Activated naive CD4-positive, alpha-beta T cell treated with anti-CD3 and anti-CD28 coated beads, Interleukin-2, amount 10 ng/mL, durations not matched to agents 7 days and 5 days (primary cell): ENCODE measurements around the gene NCKAP1.

Experiments used
- CTCF ChIA-PET: fragments of 350-600 bp; sonication (Branson Sonifier 250); formaldehyde crosslinking; loops from one replicate; lab custom pipeline; 2021; ENCODE audit warnings: antibody characterized with exemption; lab: Charles Lee
- DNase-seq: peaks from one replicate; pipeline ENCODE4 v3.0.0-alpha.2; 2020
- H3K27ac Mint-ChIP-seq: one replicate; pipeline ENCODE4 v1.8.0; 2021; ENCODE audit warnings: mild to moderate bottlenecking, moderate library complexity, mixed read lengths
- H3K27me3 Mint-ChIP-seq: one replicate; pipeline ENCODE4 v1.8.0; 2021; ENCODE audit warnings: mild to moderate bottlenecking, mixed read lengths
- H3K36me3 Mint-ChIP-seq: one replicate; pipeline ENCODE4 v1.8.0; 2021; ENCODE audit warnings: mixed read lengths
- H3K4me1 Mint-ChIP-seq: one replicate; pipeline ENCODE4 v1.8.0; 2021; ENCODE audit warnings: mixed read lengths
- H3K4me3 Mint-ChIP-seq: one replicate; pipeline ENCODE4 v1.8.0; 2021; ENCODE audit warnings: mild to moderate bottlenecking, moderate library complexity, mixed read lengths
- H3K9me3 Mint-ChIP-seq: one replicate; pipeline ENCODE4 v1.8.0; 2021; ENCODE audit warnings: mixed read lengths

NCKAP1 gene

DNA sequence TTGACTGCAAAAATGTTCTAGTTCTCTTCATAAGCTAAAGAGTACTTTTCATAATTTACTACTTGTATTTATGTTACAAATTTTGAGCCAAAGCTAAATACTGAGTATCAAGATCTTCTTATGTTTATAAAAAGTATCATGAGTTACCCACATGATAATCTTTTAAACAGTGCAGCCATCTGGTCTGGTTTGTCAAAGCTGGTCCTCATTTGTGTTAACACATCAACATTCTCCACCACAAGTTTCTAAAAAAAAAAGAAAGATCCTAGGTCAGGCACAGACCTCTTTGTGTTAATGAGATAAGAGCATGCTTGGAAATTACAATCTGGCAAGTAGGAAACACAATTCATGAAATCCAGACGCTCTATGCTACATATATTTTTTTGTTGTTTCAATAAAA is 96.3 kb downstream of the NCKAP1 start:
- Mint-ChIP-seq H3K36me3 (no peaks in the 10 kb centered on the region), H3K4me3 (no peak overlapping the region), H3K9me3 (no peaks in the 10 kb centered on the region), H3K4me1 (peaks cover 6% of the 10 kb centered on the region), H3K27me3 (no peaks in the 10 kb centered on the region), H3K27ac (no peak overlapping the region)
- no peak for DNase-seq
- CTCF ChIA-PET, result interaction anchor here (1.2 kb wide), 1 partner anchor 174 kb away, joined by 3 read pairs; no protein-coding TSS in a partner anchor

DNA sequence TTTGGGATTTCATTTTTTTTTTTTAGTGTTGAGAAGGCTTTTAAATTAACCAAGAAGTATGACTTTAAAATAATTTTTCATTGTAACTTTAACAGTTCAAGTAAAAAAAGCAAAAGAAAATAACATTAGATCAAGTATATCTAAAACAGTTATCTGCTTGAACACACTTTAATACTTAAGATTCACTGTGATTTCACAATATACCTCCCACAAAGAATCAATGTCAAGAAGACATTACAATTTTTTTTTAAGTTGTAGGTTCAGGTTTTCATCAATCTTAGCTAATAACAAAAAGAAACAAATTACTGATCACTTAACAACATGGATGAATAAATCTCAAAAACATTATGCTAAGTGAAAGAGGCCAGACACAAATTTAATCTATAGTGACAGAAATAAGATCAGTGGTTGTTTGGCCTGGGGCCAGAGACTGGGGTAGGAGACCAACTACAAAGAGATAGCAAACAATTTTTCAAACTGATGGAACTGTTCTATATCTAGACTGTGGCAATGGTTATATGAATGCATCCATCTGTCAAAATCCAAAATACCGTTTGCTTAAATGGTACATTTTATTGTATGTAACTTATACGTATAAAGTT is 97.0 kb downstream of the NCKAP1 start:
- no peak for DNase-seq
- Mint-ChIP-seq H3K36me3 (no peaks in the 10 kb centered on the region), H3K4me3 (no peak overlapping the region), H3K27me3 (no peaks in the 10 kb centered on the region), H3K27ac (no peak overlapping the region), H3K4me1 (no peaks in the 10 kb centered on the region), H3K9me3 (no peaks in the 10 kb centered on the region)
- CTCF ChIA-PET, result interaction anchor here (1.2 kb wide), 1 partner anchor 174 kb away, joined by 3 read pairs; no protein-coding TSS in a partner anchor

DNA sequence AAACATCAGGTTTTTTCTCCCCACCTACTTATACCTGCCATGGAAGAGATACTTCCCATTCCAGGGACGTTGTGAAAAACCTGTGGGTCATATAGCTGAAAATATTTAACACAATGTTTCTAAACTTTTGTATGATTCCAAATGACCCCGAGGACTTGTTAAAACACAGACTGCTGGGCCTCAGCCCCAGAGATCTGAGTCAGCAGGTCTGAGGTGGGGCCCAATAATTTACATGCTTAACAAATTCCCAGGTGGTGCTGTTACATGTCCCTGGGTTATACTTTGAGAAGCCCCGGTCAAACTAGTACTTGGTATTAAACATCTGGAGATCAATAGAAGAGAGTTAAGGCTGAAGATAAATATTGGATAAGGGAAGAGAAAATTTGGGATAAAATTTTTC is 100.4 kb downstream of the NCKAP1 start:
- Mint-ChIP-seq H3K27me3 (no peaks in the 10 kb centered on the region), H3K9me3 (no peaks in the 10 kb centered on the region), H3K27ac (no peak overlapping the region), H3K4me1 (no peaks in the 10 kb centered on the region), H3K4me3 (no peak overlapping the region), H3K36me3 (no peaks in the 10 kb centered on the region)
- DNase-seq, result no peak
- CTCF ChIA-PET, result interaction anchor here (0.7 kb wide), 1 partner anchor 187 kb away, joined by 4 read pairs; no protein-coding TSS in a partner anchor

DNA sequence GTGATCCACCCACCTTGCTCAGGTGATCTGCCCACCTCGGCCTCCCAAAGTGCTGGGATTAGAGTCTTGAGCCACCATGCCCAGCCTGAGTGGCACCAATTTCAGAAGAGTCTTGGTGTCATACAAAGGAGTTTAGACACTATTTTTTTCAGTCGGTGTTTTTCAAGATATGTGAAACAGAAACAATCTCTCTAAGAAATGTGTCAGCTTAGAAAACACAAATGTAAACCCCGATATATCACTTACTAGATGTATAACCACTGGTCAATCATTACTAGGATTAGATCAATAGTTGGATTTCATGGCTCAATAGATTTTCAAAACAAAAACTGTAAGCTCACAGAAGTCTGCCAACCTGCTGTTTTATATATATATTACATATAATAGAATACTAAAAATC is 104.6 kb downstream of the NCKAP1 start:
- no peaks in the 10 kb centered on the region for H3K36me3 Mint-ChIP-seq
- CTCF ChIA-PET, result no interaction called here
- no peaks in the 10 kb centered on the region for H3K4me1 Mint-ChIP-seq
- no peaks in the 10 kb centered on the region for H3K27me3 Mint-ChIP-seq
- no peak for DNase-seq
- H3K27ac Mint-ChIP-seq, result no peak overlapping the region
- no peaks in the 10 kb centered on the region for H3K9me3 Mint-ChIP-seq
- no peak overlapping the region for H3K4me3 Mint-ChIP-seq

DNA sequence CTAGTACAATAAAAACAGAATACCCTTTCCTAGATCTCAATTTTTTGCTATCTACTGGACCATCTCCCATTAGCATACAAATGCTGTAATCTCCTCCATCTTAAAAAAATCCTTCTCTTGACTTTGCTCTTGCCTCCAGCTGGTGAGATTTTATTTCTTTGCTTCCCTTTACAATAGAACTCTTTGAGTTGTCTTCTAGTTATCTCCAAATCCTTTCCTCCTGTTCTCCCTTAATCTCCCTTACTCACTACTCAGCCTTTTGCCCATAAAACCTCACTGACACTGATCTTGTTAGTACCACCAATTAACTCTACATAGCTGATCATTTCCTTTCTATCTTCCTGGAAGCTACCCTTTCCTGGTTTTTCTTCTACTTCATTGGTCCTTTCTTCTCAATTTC is 108.3 kb downstream of the NCKAP1 start:
- CTCF ChIA-PET, result no interaction called here

DNA sequence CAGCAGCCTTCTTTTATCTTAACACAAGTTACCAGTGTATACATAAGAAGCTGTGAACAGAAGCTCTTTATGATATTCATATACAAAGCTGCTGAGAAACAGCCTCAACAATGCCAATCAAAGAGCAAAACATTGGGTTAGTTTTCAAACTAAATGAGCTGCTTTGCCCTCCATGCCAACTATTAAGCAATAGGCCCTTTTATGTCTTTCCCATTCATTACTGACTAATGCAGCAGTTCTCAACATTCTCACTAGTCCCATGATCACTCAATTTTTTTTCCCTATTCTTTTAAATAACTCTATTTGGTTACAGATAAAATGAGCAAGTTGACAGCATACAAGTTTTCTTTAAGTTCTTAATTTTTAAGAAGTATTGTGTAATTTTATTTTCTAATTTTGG is 114.0 kb downstream of the NCKAP1 start:
- no peaks in the 10 kb centered on the region for H3K9me3 Mint-ChIP-seq
- no peaks in the 10 kb centered on the region for H3K36me3 Mint-ChIP-seq
- CTCF ChIA-PET, result no interaction called here
- no peak overlapping the region for H3K4me3 Mint-ChIP-seq
- DNase-seq, result no peak
- H3K4me1 Mint-ChIP-seq, result no peaks in the 10 kb centered on the region
- no peak overlapping the region for H3K27ac Mint-ChIP-seq
- no peaks in the 10 kb centered on the region for H3K27me3 Mint-ChIP-seq

More for the DNA sequence above, 108.3 kb downstream of the NCKAP1 start:
- Mint-ChIP-seq H3K4me1 (no peaks in the 10 kb centered on the region), H3K36me3 (no peaks in the 10 kb centered on the region), H3K9me3 (no peaks in the 10 kb centered on the region), H3K27ac (no peak overlapping the region), H3K4me3 (no peak overlapping the region), H3K27me3 (no peaks in the 10 kb centered on the region)
- no peak for DNase-seq

DNA sequence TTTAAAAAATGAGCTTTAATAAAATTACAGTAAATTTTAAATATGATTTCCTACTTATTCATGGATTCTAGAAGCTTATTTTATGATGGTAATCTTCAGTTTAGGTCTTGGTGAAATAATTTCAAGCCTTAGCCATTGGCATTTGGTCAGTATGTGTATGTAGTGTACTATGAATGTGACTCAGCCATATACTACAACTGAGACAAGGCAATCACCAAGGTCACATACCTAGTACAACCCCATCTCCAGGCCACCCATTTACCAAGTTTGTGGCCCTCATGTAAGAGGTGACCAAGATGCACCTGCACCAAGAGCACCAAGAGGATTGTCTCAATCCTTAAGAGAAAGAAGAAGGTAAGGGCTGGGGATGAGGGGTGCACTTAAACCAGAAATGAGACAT is 117.0 kb downstream of the NCKAP1 start:
- CTCF ChIA-PET, result no interaction called here
- no peaks in the 10 kb centered on the region for H3K27me3 Mint-ChIP-seq
- H3K4me1 Mint-ChIP-seq, result no peaks in the 10 kb centered on the region
- no peaks in the 10 kb centered on the region for H3K9me3 Mint-ChIP-seq
- no peaks in the 10 kb centered on the region for H3K36me3 Mint-ChIP-seq
- H3K4me3 Mint-ChIP-seq, result no peak overlapping the region
- no peak for DNase-seq
- H3K27ac Mint-ChIP-seq, result no peak overlapping the region

DNA sequence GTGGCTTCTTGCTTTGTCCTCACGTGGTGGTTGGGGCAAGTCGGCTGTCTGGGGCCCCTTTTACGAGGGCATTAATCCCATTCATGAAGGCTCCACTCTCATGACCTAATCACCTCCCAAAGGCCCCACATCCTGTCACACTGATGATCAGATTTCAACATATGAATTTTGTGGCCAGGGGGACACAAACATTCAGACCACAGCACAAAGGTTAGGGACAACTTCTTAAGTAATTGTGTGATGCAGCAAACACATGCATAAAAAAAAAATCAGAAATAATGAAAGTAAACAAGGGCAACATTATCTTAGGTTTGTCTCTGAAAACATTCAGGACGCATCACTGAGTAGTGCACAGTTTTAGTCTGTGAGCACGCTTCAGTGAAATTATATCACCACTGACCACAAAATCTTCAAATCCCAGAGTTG is 117.6 kb downstream of the NCKAP1 start:
- H3K9me3 Mint-ChIP-seq, result no peaks in the 10 kb centered on the region
- H3K27ac Mint-ChIP-seq, result no peak overlapping the region
- no peak for DNase-seq
- H3K27me3 Mint-ChIP-seq, result no peaks in the 10 kb centered on the region
- H3K4me3 Mint-ChIP-seq, result no peak overlapping the region
- no peaks in the 10 kb centered on the region for H3K4me1 Mint-ChIP-seq
- no peaks in the 10 kb centered on the region for H3K36me3 Mint-ChIP-seq
- CTCF ChIA-PET, result no interaction called here

DNA sequence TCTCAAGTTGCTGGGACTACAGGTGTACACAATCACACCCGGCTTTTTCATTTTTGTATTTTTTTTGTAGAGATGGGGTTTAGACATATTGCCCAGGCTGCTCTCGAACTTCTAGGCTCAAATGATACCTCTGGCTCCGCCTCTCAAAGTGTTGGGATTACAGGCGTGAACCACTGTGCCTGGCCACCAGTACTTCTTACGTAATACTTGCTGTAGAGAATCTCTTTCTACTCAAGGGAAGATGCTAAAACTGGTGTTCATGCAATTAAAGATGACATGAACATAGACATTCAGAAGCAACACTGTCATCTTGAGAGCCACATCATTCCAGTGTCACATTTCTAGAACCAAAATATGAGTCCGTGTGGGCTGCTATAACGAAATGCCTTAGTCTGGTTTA is 118.2 kb downstream of the NCKAP1 start:
- no peaks in the 10 kb centered on the region for H3K4me1 Mint-ChIP-seq
- H3K27me3 Mint-ChIP-seq, result no peaks in the 10 kb centered on the region
- no peak overlapping the region for H3K4me3 Mint-ChIP-seq
- CTCF ChIA-PET, result no interaction called here
- H3K36me3 Mint-ChIP-seq, result no peaks in the 10 kb centered on the region
- DNase-seq, result no peak
- H3K9me3 Mint-ChIP-seq, result no peaks in the 10 kb centered on the region
- H3K27ac Mint-ChIP-seq, result no peak overlapping the region

DNA sequence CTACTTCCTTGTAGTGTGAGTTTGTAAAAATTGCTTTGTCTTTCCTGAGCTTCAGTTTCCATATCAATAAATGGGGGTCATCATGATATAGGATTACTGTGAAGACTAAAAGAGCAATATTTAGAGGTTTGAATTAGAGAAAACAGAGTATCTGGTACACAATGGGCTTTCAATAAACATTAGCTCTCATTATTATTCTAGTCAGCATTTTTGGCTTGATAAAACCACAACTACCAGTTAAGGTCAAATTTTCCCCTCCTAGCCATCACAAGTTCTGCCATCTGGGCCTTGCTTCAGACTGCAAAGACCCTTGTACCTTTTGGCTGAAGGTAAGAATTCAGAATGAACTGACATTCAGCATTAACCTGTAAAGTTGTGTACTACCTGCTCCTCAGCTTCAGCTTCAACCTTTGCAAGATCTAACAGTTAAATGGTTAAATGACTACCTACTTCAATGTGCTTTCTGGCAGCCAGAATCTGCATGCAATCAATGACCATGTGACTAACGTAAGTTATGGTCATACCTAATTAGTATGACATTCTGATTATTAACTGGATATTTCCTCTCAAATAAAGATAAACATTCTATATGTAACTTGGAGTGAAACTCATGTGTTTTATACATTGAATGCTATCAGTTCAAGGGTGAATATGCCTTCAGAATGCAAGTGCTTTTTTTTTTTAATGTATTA is 119.2 kb downstream of the NCKAP1 start:
- Mint-ChIP-seq H3K4me1 (no peaks in the 10 kb centered on the region), H3K27ac (no peak overlapping the region), H3K36me3 (no peaks in the 10 kb centered on the region), H3K9me3 (no peaks in the 10 kb centered on the region), H3K4me3 (no peak overlapping the region), H3K27me3 (no peaks in the 10 kb centered on the region)
- DNase-seq, result no peak
- CTCF ChIA-PET, result no interaction called here

DNA sequence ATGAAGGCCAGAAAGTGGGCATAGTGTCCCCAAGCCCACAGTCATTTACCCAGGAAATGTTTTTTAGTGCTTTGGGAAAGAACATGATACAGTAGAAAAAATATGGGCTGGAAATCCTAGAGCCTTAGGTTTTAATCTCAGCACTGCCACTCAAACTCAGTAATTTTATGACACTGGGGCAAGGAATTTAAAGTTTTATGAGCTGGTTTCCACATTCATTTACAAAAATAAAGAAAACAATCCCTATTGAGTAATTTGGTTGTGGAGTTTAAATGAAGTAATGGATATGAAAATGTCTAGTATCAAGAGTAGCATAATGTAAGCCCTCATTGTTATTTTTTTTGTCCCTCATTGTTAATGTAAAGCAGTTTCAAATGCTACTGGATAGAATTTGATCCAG is 120.3 kb downstream of the NCKAP1 start:
- DNase-seq, result no peak
- Mint-ChIP-seq H3K36me3 (no peaks in the 10 kb centered on the region), H3K9me3 (no peaks in the 10 kb centered on the region), H3K4me3 (no peak overlapping the region), H3K27ac (no peak overlapping the region), H3K4me1 (no peaks in the 10 kb centered on the region), H3K27me3 (no peaks in the 10 kb centered on the region)
- CTCF ChIA-PET, result no interaction called here

DNA sequence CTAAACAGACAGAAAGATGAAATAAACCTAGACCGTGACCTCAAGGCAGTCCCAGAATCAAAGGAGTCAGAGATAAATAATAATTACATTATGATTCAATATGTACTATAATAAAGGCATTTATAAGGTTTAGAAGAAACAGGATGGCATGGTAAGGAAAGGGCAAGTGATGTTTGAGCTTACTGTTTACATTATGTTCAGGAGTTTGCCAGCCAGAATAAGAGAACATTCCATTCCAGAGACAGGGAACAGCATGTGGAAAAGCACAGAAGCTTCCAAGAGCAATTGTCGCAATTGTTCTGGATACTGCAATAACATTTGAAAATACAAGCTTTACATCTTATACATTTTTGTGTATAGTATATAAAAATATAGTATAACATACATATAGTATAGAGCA is 121.8 kb downstream of the NCKAP1 start:
- H3K36me3 Mint-ChIP-seq, result no peaks in the 10 kb centered on the region
- DNase-seq, result no peak
- no peak overlapping the region for H3K4me3 Mint-ChIP-seq
- no peaks in the 10 kb centered on the region for H3K9me3 Mint-ChIP-seq
- no peaks in the 10 kb centered on the region for H3K27me3 Mint-ChIP-seq
- H3K27ac Mint-ChIP-seq, result no peak overlapping the region
- CTCF ChIA-PET, result no interaction called here
- H3K4me1 Mint-ChIP-seq, result no peaks in the 10 kb centered on the region

DNA sequence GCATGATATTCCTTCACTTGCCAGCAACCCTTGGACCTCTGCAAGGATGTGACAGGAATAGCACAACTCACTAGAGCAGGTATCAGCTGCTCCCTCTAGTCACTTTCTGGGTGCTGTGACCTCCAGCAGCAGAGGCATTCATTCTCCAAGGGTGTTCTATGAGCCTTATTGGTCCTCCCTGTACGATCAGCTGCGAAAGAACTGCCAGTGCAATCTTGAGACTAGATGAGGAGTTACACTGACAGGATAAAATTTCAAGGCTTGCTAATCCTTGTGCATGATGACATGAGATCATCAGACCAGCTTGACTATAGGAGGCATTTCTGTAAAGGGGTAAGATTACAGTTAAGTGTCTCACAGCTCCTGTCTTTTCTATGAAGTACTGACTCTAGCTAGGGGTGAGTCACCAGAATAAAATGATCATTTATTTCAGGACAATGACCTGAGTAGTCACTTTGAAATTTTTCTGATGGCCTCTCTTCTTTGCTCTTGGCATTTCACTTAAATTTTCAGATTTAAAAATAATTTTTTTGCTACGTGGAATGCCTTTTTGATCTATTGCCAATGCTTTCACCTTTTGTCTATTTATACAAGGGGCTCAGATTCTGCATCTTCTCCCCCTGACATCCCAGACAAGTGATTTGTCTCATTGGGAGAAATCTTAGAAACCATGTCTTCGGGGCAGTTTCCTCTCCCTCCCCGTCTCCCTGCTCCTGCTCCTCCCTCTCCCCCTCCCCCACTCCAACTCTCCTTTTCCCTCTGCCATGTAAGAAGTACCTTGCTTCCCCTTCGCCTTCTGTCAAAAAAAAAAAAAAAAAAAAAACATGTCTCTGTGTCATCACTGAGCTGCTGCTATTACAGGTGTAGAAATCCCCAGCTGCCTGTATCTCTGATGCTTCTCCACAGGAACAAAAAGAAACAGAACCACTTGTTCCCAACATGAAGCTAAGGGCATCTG is 122.6 kb downstream of the NCKAP1 start:
- DNase-seq, result no peak
- CTCF ChIA-PET, result no interaction called here
- Mint-ChIP-seq H3K4me1 (no peaks in the 10 kb centered on the region), H3K27ac (no peak overlapping the region), H3K4me3 (no peak overlapping the region), H3K36me3 (no peaks in the 10 kb centered on the region), H3K9me3 (no peaks in the 10 kb centered on the region), H3K27me3 (no peaks in the 10 kb centered on the region)

DNA sequence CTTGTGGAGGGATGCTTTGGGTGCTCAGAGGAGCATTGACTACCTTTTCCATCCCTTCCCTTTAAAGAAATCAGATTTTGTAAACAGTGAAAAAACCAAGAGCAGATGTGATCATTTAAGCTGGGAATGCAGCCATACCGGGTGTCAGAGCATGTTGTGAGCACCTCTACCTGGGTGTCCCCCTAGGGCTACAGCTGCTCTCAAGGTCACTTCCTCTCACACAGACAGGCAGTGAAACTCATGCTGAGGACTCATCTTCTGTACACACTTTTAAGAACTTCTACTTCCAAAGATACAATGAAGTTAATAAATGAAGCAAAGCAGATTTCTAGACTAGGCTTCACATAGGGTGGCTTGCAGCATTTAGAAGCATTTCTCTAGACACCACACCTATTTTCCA is 123.4 kb downstream of the NCKAP1 start:
- CTCF ChIA-PET, result no interaction called here
- Mint-ChIP-seq H3K27me3 (no peaks in the 10 kb centered on the region), H3K9me3 (no peaks in the 10 kb centered on the region), H3K36me3 (no peaks in the 10 kb centered on the region), H3K4me1 (no peaks in the 10 kb centered on the region), H3K4me3 (no peak overlapping the region), H3K27ac (no peak overlapping the region)
- no peak for DNase-seq
